Measurements from ENCODE around the gene ADNP2.

GRCh38 chr18:80189531-80189865 is 80.4 kb downstream of the ADNP2 start:
- no peak for TF ChIP-seq CTCF (IDR thresholded peaks at IDR 0.05; ENCODE audit: insufficient read depth, low read length)
- TF ChIP-seq REST (IDR thresholded peaks at IDR 0.05; ENCODE audit: insufficient replicate concordance, low read depth) = no peak
- TF ChIP-seq SPI1 (IDR thresholded peaks at IDR 0.05; ENCODE audit: borderline replicate concordance, low read depth) = no peak
- no peak for TF ChIP-seq POLR2AphosphoS5 (IDR thresholded peaks at IDR 0.05; ENCODE audit: low read depth)
- TF ChIP-seq GABPA (IDR thresholded peaks at IDR 0.05; ENCODE audit: low read depth) = no peak
